MM.1S (cell line): ENCODE results near the gene RUSC1.

ENCODE experiments used
- CTCF ChIP-seq: fragments of 300-600 bp; sonication (generic); IDR thresholded peaks from 2 replicates; pipeline ENCODE4 v1.5.1; 2016; ENCODE audit warnings: antibody characterized with exemption, low read length, mixed read lengths
- EZH2 ChIP-seq: fragments of 300-600 bp; sonication (generic); optimal IDR thresholded peaks from 2 replicates; pipeline ENCODE3; 2017; ENCODE audit warnings: low read depth, mild to moderate bottlenecking, antibody characterized with exemption, low read length, mixed read lengths
- EZH2phosphoT487 ChIP-seq: fragments of 300-600 bp; sonication (generic); IDR thresholded peaks from 2 replicates; pipeline ENCODE4 v1.6.1; 2018; ENCODE audit warnings: antibody characterized with exemption, low read length

DNA sequence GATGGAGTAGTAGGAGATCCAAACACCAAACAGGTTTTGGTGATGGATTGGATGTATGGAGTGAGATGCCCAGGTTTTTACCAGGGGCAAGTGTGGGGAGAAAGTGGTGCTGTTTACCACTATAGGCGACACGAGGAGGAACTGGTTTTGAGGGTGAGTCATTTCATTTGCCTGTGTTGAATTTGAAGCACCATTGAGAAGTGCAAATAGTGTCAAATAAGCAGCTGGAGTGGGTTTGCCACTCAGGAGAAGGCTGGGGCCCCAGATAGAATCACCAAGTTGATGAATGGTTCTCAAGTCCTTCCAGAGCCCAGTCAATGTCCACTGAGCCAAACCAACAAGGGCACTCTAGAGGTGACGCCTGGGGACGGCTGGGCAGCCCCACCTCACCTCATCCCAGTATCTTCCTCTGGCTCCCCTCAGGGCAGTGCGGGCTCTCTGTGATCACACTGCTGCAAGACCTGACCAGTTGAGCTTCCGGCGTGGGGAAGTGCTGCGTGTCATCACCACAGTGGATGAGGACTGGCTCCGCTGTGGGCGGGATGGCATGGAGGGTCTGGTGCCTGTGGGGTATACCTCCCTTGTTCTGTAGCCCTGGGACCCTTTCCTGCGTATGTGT, 9.4 kb downstream of the RUSC1 start:
- TF ChIP-seq CTCF (no peak), EZH2 (no peak), EZH2phosphoT487 (no peak)
